ENCODE measurements around the gene RIPK4.

RIPK4 gene

GRCh38 chr21:41691205-41692184, 75.4 kb downstream of the RIPK4 start:
- DNase-seq (ENCODE audit: low spot score): no peak
